ENCODE results near the gene ZMYM4.

Gene ZMYM4

GRCh38 chr1:35294809-35295208 is 26.3 kb downstream of the ZMYM4 start:
- peaks cover 0 to 5% (median 0%) of the 10 kb centered on the region in 3 donors for H3K36me3 ChIP-seq
- no peak for TF ChIP-seq CTCF (IDR thresholded peaks at IDR 0.05)
- H3K27ac ChIP-seq = no peak overlapping the region
- no peaks in the 10 kb centered on the region for H3K9me3 ChIP-seq
- no peaks in the 10 kb centered on the region for H3K27me3 ChIP-seq
- DNase-seq = no peak
- no peak overlapping the region for H3K4me3 ChIP-seq
- intact Hi-C loops (cut with DNase I; ENCODE audit: low total_unique reads) = no loop called here
- H3K4me1 ChIP-seq = peaks cover 0 to 5% (median 2%) of the 10 kb centered on the region in 4 donors

GRCh38 chr1:35297886-35298285 is 29.4 kb downstream of the ZMYM4 start:
- H3K27ac ChIP-seq = no peak overlapping the region
- TF ChIP-seq CTCF (IDR thresholded peaks at IDR 0.05) = no peak
- intact Hi-C loops (cut with DNase I; ENCODE audit: low total_unique reads) = no loop called here
- H3K4me3 ChIP-seq = no peak overlapping the region
- H3K27me3 ChIP-seq = no peaks in the 10 kb centered on the region
- peaks cover 0 to 5% (median 0%) of the 10 kb centered on the region in 3 donors for H3K36me3 ChIP-seq
- peaks cover 0 to 31% (median 11%) of the 10 kb centered on the region in 4 donors for H3K4me1 ChIP-seq
- no peak for DNase-seq
- H3K9me3 ChIP-seq = no peaks in the 10 kb centered on the region

- peaks cover 0 to 5% (median 0%) of the 10 kb centered on the region in 3 donors for H3K36me3 ChIP-seq
- intact Hi-C loops (cut with DNase I; ENCODE audit: low total_unique reads) = no loop called here
- DNase-seq = no peak
Observed at GRCh38 chr1:35298464-35298863, 30.0 kb downstream of the ZMYM4 start.

GRCh38 chr1:35300376-35300775 is 31.9 kb downstream of the ZMYM4 start:
- no peak for TF ChIP-seq CTCF (IDR thresholded peaks at IDR 0.05)
- intact Hi-C loops (cut with DNase I; ENCODE audit: low total_unique reads) = loop anchor here (5.0 kb wide), 1 partner anchor 98 kb away; no protein-coding TSS in a partner anchor

More at GRCh38 chr1:35298464-35298863, 30.0 kb downstream of the ZMYM4 start:
- Histone ChIP-seq H3K4me1 (peaks cover 0 to 32% (median 12%) of the 10 kb centered on the region in 4 donors), H3K4me3 (no peak overlapping the region), H3K9me3 (no peaks in the 10 kb centered on the region), H3K27ac (no peak overlapping the region), H3K27me3 (no peaks in the 10 kb centered on the region)
- TF ChIP-seq CTCF (IDR thresholded peaks at IDR 0.05) = peak in 1 of 2 experiments; percentile 22

GRCh38 chr1:35301674-35302392 is 33.3 kb downstream of the ZMYM4 start:
- intact Hi-C loops (cut with DNase I; ENCODE audit: low total_unique reads) = loop anchor here (5.0 kb wide), 1 partner anchor 100 kb away; no protein-coding TSS in a partner anchor
- H3K27ac ChIP-seq = peak overlapping the region; percentile 63 to 75
- no peak overlapping the region for H3K4me3 ChIP-seq
- TF ChIP-seq CTCF (IDR thresholded peaks at IDR 0.05) = no peak
- no peak for DNase-seq
- H3K36me3 ChIP-seq = peaks cover 0 to 5% (median 0%) of the 10 kb centered on the region in 3 donors
- H3K4me1 ChIP-seq = peaks cover 0 to 38% (median 12%) of the 10 kb centered on the region in 4 donors
- no peaks in the 10 kb centered on the region for H3K27me3 ChIP-seq
- no peaks in the 10 kb centered on the region for H3K9me3 ChIP-seq

More at GRCh38 chr1:35300376-35300775, 31.9 kb downstream of the ZMYM4 start:
- no peak overlapping the region for H3K27ac ChIP-seq
- H3K4me3 ChIP-seq = no peak overlapping the region
- H3K36me3 ChIP-seq = peaks cover 0 to 5% (median under 1%) of the 10 kb centered on the region in 3 donors
- H3K9me3 ChIP-seq = no peaks in the 10 kb centered on the region
- no peak for DNase-seq
- H3K4me1 ChIP-seq = peaks cover 0 to 38% (median 12%) of the 10 kb centered on the region in 4 donors
- H3K27me3 ChIP-seq = no peaks in the 10 kb centered on the region

All from tibial artery (tissue), 4 donors.